ENCODE measurements around the gene PRR30. TPM values are rescaled to one million over a fixed set of nuclear protein-coding genes. Genes with fewer than 3 reads are reported as not detected.

The PRR30 gene
- total RNA-seq, 6 experiments from 2014 or later = not detected

GRCh38 chr2:27128668-27129571 lies 10.3 kb downstream of the PRR30 start:
- Histone ChIP-seq H3K4me1 (peaks cover 0 to 22% (median 9%) of the 10 kb centered on the region in 4 donors), H3K9me3 (no peaks in the 10 kb centered on the region), H3K27me3 (no peaks in the 10 kb centered on the region), H3K4me3 (no peak overlapping the region), H3K36me3 (peaks cover 0 to 29% (median 19%) of the 10 kb centered on the region in 4 donors), H3K27ac (no peak overlapping the region)
- WGBS (ENCODE audit: insufficient coverage, low coverage, low lambda C conversion rate, missing lambda C conversion rate) = 76% methylated on average over 7 of the region's 11 CpGs
- TF ChIP-seq CTCF (IDR thresholded peaks at IDR 0.05) (no peak), POLR2A (IDR thresholded peaks at IDR 0.05) (no peak)
- ATAC-seq = no peak
- intact Hi-C loops (cut with DNase I) = no loop called here
- DNase-seq = no peak

- intact Hi-C loops (cut with DNase I) = no loop called here
- Histone ChIP-seq H3K4me3 (no peak overlapping the region), H3K36me3 (peaks cover 0 to 29% (median 19%) of the 10 kb centered on the region in 4 donors), H3K27me3 (no peaks in the 10 kb centered on the region), H3K9me3 (no peaks in the 10 kb centered on the region), H3K27ac (no peak overlapping the region), H3K4me1 (peaks cover 0 to 17% (median 5%) of the 10 kb centered on the region in 4 donors)
- DNase-seq (no peak), ATAC-seq (no peak)
- TF ChIP-seq CTCF (IDR thresholded peaks at IDR 0.05) (no peak), POLR2A (IDR thresholded peaks at IDR 0.05) (no peak)
- 82% methylated on average over 6 of the region's 9 CpGs for WGBS (ENCODE audit: insufficient coverage, low coverage, low lambda C conversion rate, missing lambda C conversion rate)
Measured at GRCh38 chr2:27127883-27128667, 11.1 kb downstream of the PRR30 start.

- no peak for TF ChIP-seq POLR2A (IDR thresholded peaks at IDR 0.05)
- no peak for TF ChIP-seq CTCF (IDR thresholded peaks at IDR 0.05)
Measured at GRCh38 chr2:27126252-27126710, 12.9 kb downstream of the PRR30 start.

GRCh38 chr2:27125104-27125503 lies 14.1 kb downstream of the PRR30 start:
- Histone ChIP-seq H3K36me3 (peaks cover 0 to 7% (median under 1%) of the 10 kb centered on the region in 4 donors), H3K27me3 (no peaks in the 10 kb centered on the region), H3K27ac (no peak overlapping the region), H3K4me1 (peaks cover 0 to 15% (median 3%) of the 10 kb centered on the region in 4 donors), H3K9me3 (no peaks in the 10 kb centered on the region), H3K4me3 (no peak overlapping the region)
- intact Hi-C loops (cut with DNase I) = no loop called here
- TF ChIP-seq POLR2A (IDR thresholded peaks at IDR 0.05) = no peak
- TF ChIP-seq CTCF (IDR thresholded peaks at IDR 0.05) = no peak
- no peak for DNase-seq
- 89% methylated on average over 2 of the region's 3 CpGs for WGBS (ENCODE audit: insufficient coverage, low coverage, low lambda C conversion rate, missing lambda C conversion rate)
- ATAC-seq = no peak

More at GRCh38 chr2:27126252-27126710, 12.9 kb downstream of the PRR30 start:
- no peak overlapping the region for H3K4me3 ChIP-seq
- intact Hi-C loops (cut with DNase I) = no loop called here
- peak; percentile 55 to 68 (median 64) for ATAC-seq
- H3K27ac ChIP-seq = peak overlapping the region; percentile 27 to 58 (median 28)
- no peaks in the 10 kb centered on the region for H3K9me3 ChIP-seq
- DNase-seq = peak in 1 of 3 donors; percentile 78
- H3K4me1 ChIP-seq = peaks cover 0 to 15% (median 3%) of the 10 kb centered on the region in 4 donors
- peaks cover 0 to 19% (median 11%) of the 10 kb centered on the region in 4 donors for H3K36me3 ChIP-seq
- H3K27me3 ChIP-seq = no peaks in the 10 kb centered on the region
- WGBS (ENCODE audit: insufficient coverage, low coverage, low lambda C conversion rate, missing lambda C conversion rate) = 28% methylated on average over 5 of the region's 5 CpGs

Data from right lobe of liver (tissue), 6 donors.